H1 (cell line): Measurements from ENCODE around the gene COLEC11. TPM values are rescaled to one million over a fixed set of nuclear protein-coding genes. Genes with fewer than 3 reads are reported as not detected.

Source experiments
- GABPA ChIP-seq: IDR thresholded peaks from 2 replicates; pipeline ENCODE4 v1.6.1; 2011; ENCODE audit warnings: mild to moderate bottlenecking, low read length, moderate library complexity, borderline replicate concordance; ENCODE audit not compliant: insufficient read depth
- SP2 ChIP-seq: IDR thresholded peaks from 2 replicates; pipeline ENCODE4 v1.6.1; 2012; ENCODE audit warnings: mild to moderate bottlenecking, low read length, inconsistent platforms
- SUZ12 ChIP-seq: fragments of 200-600 bp; sonication (generic); IDR thresholded peaks from 2 replicates; pipeline ENCODE4 v1.6.1; 2012; ENCODE audit warnings: mild to moderate bottlenecking, inconsistent platforms, low read length, moderate library complexity, mixed read lengths
- YY1 ChIP-seq: IDR thresholded peaks from 2 replicates; pipeline ENCODE4 v1.6.1; 2011; ENCODE audit warnings: low read depth, mild to moderate bottlenecking, low read length
- polyA plus RNA-seq, 7 experiments: library from polyadenylated mRNA; depleted of rRNA in 3 of 7; stranded (reverse) in 5 of 7; unstranded in 2 of 7; fragments of >200 nt in 5 of 7; fragments of 200-250 nt in 2 of 7; gene quantifications; 1 replicate in 5 of 7; 2 replicates in 1 of 7; 4 replicates in 1 of 7; pipeline versions ENCODE4 v1.2.1 to v1.2.3, GENCODE V29; 2011 to 2013; ENCODE audit warnings: missing spikeins in 2 of 7, mixed read lengths in 2 of 7
- total RNA-seq: library from RNA; stranded (reverse); fragmentation: NEBNext Ultra II Directional; extraction: Animal tissue kit (Norgen Biotek cat#: 25700); gene quantifications from 2 replicates; pipeline ENCODE4 v1.2.1, GENCODE V29; 2021
- TF ChIP-seq, protein P1 (sequence below): fragments of 300-600 bp; sonication (generic); IDR thresholded peaks from 2 replicates; pipeline ENCODE4 v1.7.1; 2012; ENCODE audit warnings: low read length, moderate library complexity, mild to moderate bottlenecking, inconsistent platforms; ENCODE audit not compliant: insufficient replicate concordance
- TF ChIP-seq, protein P2 (sequence below): IDR thresholded peaks from 2 replicates; pipeline ENCODE4 v1.6.1; 2012; ENCODE audit warnings: inconsistent platforms

Gene COLEC11
- total and polyA plus RNA-seq, 2 of the 8 experiments (the other 6 are each of a cell fraction or from before 2014, with no cell fraction given): 0.47 to 0.80 TPM

DNA sequence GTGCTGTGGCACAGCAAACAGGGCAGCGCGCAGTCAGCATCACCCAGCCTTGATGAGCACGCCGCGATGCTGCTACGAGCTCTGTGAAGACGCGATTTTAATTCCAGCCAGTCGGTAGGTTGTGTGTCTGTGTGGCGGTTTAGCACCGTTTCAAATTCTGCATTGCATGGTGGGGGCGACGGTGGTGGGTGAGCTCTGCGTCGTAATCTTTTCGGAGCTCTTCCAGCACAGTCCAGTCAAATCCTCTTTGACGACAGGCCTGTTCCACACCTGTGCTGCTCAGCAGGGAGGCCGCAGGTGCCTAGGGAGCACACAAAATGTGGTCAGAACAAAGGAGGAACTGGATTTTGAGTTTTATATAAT is 71.7 kb downstream of the COLEC11 start (continued):
- TF ChIP-seq, protein P1, sequence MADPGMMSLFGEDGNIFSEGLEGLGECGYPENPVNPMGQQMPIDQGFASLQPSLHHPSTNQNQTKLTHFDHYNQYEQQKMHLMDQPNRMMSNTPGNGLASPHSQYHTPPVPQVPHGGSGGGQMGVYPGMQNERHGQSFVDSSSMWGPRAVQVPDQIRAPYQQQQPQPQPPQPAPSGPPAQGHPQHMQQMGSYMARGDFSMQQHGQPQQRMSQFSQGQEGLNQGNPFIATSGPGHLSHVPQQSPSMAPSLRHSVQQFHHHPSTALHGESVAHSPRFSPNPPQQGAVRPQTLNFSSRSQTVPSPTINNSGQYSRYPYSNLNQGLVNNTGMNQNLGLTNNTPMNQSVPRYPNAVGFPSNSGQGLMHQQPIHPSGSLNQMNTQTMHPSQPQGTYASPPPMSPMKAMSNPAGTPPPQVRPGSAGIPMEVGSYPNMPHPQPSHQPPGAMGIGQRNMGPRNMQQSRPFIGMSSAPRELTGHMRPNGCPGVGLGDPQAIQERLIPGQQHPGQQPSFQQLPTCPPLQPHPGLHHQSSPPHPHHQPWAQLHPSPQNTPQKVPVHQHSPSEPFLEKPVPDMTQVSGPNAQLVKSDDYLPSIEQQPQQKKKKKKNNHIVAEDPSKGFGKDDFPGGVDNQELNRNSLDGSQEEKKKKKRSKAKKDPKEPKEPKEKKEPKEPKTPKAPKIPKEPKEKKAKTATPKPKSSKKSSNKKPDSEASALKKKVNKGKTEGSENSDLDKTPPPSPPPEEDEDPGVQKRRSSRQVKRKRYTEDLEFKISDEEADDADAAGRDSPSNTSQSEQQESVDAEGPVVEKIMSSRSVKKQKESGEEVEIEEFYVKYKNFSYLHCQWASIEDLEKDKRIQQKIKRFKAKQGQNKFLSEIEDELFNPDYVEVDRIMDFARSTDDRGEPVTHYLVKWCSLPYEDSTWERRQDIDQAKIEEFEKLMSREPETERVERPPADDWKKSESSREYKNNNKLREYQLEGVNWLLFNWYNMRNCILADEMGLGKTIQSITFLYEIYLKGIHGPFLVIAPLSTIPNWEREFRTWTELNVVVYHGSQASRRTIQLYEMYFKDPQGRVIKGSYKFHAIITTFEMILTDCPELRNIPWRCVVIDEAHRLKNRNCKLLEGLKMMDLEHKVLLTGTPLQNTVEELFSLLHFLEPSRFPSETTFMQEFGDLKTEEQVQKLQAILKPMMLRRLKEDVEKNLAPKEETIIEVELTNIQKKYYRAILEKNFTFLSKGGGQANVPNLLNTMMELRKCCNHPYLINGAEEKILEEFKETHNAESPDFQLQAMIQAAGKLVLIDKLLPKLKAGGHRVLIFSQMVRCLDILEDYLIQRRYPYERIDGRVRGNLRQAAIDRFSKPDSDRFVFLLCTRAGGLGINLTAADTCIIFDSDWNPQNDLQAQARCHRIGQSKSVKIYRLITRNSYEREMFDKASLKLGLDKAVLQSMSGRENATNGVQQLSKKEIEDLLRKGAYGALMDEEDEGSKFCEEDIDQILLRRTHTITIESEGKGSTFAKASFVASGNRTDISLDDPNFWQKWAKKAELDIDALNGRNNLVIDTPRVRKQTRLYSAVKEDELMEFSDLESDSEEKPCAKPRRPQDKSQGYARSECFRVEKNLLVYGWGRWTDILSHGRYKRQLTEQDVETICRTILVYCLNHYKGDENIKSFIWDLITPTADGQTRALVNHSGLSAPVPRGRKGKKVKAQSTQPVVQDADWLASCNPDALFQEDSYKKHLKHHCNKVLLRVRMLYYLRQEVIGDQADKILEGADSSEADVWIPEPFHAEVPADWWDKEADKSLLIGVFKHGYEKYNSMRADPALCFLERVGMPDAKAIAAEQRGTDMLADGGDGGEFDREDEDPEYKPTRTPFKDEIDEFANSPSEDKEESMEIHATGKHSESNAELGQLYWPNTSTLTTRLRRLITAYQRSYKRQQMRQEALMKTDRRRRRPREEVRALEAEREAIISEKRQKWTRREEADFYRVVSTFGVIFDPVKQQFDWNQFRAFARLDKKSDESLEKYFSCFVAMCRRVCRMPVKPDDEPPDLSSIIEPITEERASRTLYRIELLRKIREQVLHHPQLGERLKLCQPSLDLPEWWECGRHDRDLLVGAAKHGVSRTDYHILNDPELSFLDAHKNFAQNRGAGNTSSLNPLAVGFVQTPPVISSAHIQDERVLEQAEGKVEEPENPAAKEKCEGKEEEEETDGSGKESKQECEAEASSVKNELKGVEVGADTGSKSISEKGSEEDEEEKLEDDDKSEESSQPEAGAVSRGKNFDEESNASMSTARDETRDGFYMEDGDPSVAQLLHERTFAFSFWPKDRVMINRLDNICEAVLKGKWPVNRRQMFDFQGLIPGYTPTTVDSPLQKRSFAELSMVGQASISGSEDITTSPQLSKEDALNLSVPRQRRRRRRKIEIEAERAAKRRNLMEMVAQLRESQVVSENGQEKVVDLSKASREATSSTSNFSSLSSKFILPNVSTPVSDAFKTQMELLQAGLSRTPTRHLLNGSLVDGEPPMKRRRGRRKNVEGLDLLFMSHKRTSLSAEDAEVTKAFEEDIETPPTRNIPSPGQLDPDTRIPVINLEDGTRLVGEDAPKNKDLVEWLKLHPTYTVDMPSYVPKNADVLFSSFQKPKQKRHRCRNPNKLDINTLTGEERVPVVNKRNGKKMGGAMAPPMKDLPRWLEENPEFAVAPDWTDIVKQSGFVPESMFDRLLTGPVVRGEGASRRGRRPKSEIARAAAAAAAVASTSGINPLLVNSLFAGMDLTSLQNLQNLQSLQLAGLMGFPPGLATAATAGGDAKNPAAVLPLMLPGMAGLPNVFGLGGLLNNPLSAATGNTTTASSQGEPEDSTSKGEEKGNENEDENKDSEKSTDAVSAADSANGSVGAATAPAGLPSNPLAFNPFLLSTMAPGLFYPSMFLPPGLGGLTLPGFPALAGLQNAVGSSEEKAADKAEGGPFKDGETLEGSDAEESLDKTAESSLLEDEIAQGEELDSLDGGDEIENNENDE: no peak
- TF ChIP-seq GABPA (no peak), SUZ12 (no peak), YY1 (no peak), SP2 (no peak)
- TF ChIP-seq, protein P2, sequence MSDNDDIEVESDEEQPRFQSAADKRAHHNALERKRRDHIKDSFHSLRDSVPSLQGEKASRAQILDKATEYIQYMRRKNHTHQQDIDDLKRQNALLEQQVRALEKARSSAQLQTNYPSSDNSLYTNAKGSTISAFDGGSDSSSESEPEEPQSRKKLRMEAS: no peak
